ENCODE results near the gene RAB31.

RAB31 gene

GRCh38 chr18:9737006-9737405 is 28.9 kb downstream of the RAB31 start:
- DNase-seq (ENCODE audit: low read depth in 2 of 2, low spot score in 1 of 2), result no peak

DNA sequence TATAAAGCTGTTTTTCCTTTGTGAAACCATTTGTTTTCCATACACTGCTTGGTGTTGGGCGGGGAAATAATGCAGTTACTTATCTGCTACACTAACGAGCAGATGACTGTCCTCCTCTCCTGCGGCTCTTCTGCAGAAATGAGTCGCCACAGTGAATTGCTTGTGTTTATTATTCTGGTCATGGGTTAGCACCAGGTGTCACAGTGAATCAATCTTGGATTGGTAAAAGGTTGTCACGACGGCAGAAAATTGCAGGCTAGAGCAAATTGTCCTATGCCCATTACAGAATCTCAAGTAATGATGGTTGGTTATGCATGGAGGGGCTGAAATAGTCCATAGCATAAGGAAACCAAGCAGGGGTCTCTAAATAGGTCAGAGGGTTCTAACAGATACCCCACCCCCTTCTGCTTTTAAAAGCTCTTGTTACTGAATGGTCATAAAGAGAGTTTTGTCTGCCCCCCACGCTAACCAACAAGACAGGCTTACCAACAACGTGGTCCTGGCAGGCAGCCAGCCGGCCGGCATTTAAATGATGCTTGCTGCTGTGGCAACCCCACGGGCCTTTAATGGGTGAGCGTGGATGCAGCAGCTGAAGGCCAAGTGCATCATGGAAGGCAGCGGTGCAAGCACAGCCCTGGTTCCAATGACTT is 29.5 kb downstream of the RAB31 start:
- DNase-seq (ENCODE audit: low read depth in 2 of 2, low spot score in 1 of 2), result no peak

DNA sequence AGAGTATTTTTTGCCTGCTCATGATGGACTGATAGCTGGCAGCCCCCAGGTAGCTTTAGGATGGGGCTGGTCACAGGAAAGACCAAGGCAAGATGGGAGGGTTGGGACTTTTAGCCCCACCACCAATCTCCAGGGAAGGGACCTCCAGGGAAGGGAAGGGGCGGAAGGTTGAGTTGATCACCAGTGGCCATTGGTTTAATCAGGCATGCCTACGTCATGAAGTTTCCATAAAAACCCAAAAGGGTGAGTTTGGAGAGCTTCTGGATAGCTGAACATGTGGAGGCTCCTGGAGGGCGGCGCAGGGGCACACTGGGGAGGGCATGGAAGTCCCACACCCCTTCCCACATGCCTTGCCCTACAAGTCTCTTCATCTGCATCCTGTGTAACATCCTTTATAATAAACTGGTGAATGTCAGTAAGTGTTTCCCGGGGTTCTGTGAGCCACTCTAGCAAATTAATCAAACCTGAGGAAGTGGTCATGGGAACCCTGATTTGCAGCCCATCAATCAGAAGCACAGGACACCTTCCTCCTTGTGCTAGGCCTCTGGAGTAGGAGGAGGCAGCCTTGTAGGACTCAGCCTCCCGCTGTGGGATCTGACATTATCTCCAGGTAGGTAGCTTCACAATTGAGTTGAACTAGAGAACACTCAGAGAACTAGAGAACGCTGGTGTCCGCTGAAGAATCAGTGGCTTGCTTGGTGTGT is 30.3 kb downstream of the RAB31 start:
- DNase-seq (ENCODE audit: low read depth in 2 of 2, low spot score in 1 of 2), result no peak

DNA sequence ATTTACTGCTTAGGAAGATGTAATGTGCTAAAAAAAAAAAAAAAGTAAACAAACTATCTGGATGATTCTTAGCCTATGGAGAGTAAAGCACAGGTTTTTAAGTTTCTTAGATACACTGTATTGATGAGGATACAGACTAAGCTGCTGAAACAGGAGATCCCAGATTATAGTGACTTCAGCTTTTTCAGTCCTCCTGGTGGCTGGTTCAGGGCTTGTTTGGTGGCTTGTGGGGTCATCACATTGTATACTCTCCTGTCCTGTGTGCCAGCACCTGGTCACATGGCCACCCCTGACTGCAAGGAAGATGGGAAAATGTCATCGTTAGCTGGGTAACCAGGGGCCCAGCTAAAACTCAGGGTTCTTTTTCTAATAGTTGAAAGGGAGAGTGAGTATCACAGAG is 31.4 kb downstream of the RAB31 start:
- DNase-seq (ENCODE audit: low read depth in 2 of 2, low spot score in 1 of 2), result no peak

GRCh38 chr18:9740071-9740470 is 32.0 kb downstream of the RAB31 start:
- DNase-seq (ENCODE audit: low read depth in 2 of 2, low spot score in 1 of 2), result no peak

DNA sequence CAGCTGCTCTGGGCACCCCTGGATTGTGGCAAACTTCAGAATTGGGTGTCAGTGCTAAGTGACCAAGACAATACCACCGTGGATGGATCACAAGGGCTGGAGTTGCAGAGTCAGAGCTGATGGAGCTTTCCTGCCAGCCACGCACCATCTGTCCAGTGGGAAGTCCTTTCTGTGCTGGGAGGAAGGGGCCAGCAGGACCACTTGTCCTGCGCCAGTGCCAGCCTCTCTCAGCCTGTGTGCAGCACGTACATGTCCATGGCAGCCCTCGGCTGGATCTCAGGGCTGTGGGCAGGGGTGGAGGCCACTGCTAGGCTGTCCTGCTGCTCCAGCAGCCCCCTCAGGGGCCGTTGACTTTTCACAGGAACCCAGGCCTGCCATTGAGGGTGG is 33.3 kb downstream of the RAB31 start:
- DNase-seq (ENCODE audit: low read depth in 2 of 2, low spot score in 1 of 2), result no peak

DNA sequence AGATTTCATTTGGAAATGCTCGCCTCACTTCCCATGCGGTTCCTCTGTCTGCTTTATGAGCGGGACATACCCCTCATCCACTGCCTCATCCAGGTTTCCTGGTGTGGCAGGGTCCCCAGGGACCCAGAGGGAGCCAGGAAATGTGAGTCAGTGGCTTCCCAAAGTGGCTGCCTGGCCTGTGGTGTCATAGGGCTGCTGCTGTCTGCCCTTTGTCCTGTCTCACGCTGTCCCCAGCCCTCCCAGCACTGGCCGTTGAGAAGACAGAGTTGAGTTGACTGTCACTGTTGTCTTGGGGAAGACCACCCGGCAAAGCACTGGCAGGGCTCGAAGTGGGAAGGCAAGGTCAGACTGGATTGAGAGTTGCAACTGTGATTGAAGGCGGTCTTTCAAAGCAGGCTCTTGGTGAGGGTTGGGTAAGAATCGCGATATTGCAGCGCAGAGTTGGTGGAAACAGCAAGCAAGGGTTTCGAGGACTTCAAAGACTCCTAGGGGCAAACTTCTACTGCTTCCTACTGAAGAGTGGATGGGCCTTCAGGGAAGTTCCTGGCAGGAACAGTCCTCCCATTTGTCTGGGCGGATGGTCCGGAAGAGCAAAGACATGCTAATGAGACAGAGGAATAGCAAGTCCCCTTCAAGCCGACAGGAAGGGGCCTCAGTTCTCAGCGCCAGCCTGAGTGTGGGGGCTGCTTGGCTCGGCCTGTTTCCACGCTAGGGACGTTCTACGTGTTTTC is 33.9 kb downstream of the RAB31 start:
- DNase-seq (ENCODE audit: low read depth in 2 of 2, low spot score in 1 of 2), result no peak

- no peak for DNase-seq (ENCODE audit: low read depth in 2 of 2, low spot score in 1 of 2)
Measured at GRCh38 chr18:9742524-9743131, 34.5 kb downstream of the RAB31 start.

- no peak for DNase-seq (ENCODE audit: low read depth in 2 of 2, low spot score in 1 of 2)
Measured at GRCh38 chr18:9743200-9744016, 35.3 kb downstream of the RAB31 start.

DNA sequence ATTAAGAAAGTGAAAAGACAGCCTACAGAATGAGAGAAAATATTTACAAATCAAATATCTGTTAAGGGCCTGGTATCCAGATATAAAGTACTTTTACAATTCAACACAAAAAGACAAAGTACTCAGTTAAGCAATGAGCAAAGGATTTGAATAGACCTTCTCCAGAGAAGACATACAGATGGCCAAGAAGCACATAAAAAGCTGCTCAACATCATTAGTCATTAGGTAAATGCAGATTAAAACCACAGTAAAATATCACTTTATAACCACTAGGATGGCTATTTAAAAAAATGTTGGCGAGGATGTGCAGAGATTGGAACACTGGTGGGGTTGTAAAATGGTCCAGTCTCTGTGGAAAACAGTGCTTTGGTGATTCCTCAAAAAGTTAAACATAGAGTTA is 38.9 kb downstream of the RAB31 start:
- no peak for DNase-seq (ENCODE audit: low read depth in 2 of 2, low spot score in 1 of 2)

- no peak for DNase-seq (ENCODE audit: low read depth in 2 of 2, low spot score in 1 of 2)
Measured at GRCh38 chr18:9749611-9750010, 41.5 kb downstream of the RAB31 start.

GRCh38 chr18:9750112-9750511 is 42.0 kb downstream of the RAB31 start:
- DNase-seq (ENCODE audit: low read depth in 2 of 2, low spot score in 1 of 2), result no peak

- DNase-seq (ENCODE audit: low read depth in 2 of 2, low spot score in 1 of 2), result no peak
Measured at GRCh38 chr18:9750606-9751304, 42.7 kb downstream of the RAB31 start.

DNA sequence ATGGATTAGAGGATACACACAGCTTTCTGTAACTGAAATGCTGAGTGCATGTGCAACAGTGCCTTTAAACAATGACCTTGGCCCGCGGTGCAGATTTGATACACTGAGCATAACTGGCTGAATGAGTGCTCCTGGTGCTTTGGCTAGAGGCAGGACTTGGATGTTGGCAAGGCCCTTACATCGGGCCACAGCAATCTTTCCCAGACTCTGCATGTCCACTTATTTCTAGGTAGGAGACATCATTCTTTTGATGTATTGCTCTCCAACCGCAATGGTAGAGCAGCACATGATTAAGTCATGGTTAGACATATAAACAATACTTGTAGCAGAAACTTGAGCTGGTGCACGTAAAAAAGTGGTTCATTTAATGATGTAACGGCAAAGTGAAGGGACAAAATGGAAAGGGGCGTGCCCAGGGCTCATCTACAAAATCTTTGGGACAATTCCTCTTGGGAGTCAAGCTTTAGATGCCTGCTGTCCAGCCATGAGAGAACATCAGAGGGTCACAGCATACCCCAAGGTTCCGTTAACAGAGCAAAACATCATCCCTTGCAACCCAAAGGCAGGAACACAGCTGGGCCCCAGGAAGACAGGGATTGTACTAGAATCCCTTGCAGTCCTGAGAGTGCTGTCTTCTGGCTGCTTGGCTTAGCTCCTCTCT is 43.4 kb downstream of the RAB31 start:
- no peak for DNase-seq (ENCODE audit: low read depth in 2 of 2, low spot score in 1 of 2)

GRCh38 chr18:9753846-9754245 is 45.7 kb downstream of the RAB31 start:
- DNase-seq (ENCODE audit: low read depth in 2 of 2, low spot score in 1 of 2), result no peak

DNA sequence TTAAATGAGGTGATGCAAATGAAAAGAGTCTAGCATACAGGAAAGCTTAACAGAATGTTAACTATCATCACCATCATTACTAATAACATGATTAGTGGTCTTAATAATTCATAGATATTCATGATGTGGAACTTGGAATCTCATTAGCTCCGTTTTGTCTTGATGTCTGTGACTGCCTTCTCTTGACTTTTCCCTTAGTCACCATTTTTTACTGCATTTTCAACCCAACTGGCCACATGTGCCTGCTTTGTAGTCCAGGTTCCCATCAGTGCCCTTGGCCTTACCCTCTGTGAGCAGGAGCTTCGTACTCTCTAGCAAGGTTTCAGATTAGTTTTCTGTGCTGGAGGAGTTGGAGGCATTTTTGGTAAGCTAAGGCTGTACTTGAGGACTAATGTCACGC is 47.0 kb downstream of the RAB31 start:
- DNase-seq (ENCODE audit: low read depth in 2 of 2, low spot score in 1 of 2), result no peak

DNA sequence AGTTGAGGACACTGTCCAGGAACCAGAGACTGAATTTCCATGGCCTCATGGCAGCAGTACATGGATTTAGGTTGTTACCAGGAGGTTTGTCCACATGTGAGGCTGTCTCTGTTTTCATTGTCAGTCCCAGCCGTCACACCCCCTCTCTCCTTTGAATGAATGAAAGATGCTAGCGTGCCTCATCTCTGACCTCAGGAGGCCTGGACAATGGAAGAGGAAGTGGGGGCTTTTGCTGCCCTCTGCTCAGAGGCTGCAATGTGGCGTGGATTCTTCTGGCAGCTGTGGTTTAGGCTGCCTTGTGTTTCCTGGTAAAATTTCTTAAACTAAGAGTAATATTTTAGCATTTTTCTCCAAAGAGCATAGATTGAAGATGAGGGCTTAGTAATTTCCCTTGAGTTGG is 47.5 kb downstream of the RAB31 start:
- DNase-seq (ENCODE audit: low read depth in 2 of 2, low spot score in 1 of 2), result no peak

- DNase-seq (ENCODE audit: low read depth in 2 of 2, low spot score in 1 of 2), result no peak
Measured at GRCh38 chr18:9756271-9756932, 48.3 kb downstream of the RAB31 start.

- no peak for DNase-seq (ENCODE audit: low read depth in 2 of 2, low spot score in 1 of 2)
Measured at GRCh38 chr18:9756933-9757470, 48.9 kb downstream of the RAB31 start.

Data from stimulated activated CD8-positive, alpha-beta memory T cell treated with anti-CD3 and anti-CD28 coated beads, Interleukin-4, amount 100 ng/mL, for 1 hour (primary cell).